Esophagus muscularis mucosa (tissue), 4 donors: Measurements from ENCODE around the gene KCNJ15. TPM values are rescaled to one million over a fixed set of nuclear protein-coding genes. Genes with fewer than 3 reads are reported as not detected.
A peak's percentile ranks its signal among the peaks of the same experiment; 100 is the strongest.

Experiments
- DNase-seq: peaks from one replicate; pipeline ENCODE4 v3.0.0-alpha.2; 2017; ENCODE audit errors: extremely low spot score
- H3K27ac ChIP-seq, 4 donors: fragments of 200-600 bp; sonication (generic); replicated peaks in 1 of 4; 1 replicate in 3 of 4; 2 replicates in 1 of 4; pipeline ENCODE4 v1.5.1; 2016 to 2019; ENCODE audit warnings: mild to moderate bottlenecking in 1 of 4
- H3K27me3 ChIP-seq, 4 donors: fragments of 200-600 bp; sonication (generic); one replicate each; pipeline versions ENCODE4 v1.5.1 to v1.6.0; 2016 to 2019
- H3K36me3 ChIP-seq, 4 donors: fragments of 200-600 bp; sonication (generic); one replicate each; pipeline ENCODE4 v1.5.1; 2016 to 2019
- H3K4me1 ChIP-seq, 4 donors: fragments of 200-600 bp; sonication (generic); one replicate each; pipeline ENCODE4 v1.5.1; 2016 to 2019
- H3K4me3 ChIP-seq, 4 donors: fragments of 200-600 bp; sonication (generic); 1 replicate in 2 of 4; 2 replicates in 2 of 4; pipeline ENCODE4 v1.5.1; 2016 to 2019; ENCODE audit warnings: mild to moderate bottlenecking in 4 of 4, moderate library complexity in 1 of 4
- H3K9me3 ChIP-seq, 4 donors: fragments of 200-600 bp; sonication (generic); 1 replicate in 3 of 4; 2 replicates in 1 of 4; pipeline ENCODE4 v1.5.1; 2016 to 2019
- CTCF ChIP-seq, 3 experiments: fragments of 200-600 bp in 2 of 3; fragments of 450-650 bp in 1 of 3; sonication (generic) in 2 of 3; IDR thresholded peaks; one replicate each; pipeline ENCODE4 v1.5.1; 2017 to 2019; ENCODE audit warnings: antibody characterized with exemption in 3 of 3, mild to moderate bottlenecking in 2 of 3, moderate library complexity in 1 of 3
- EP300 ChIP-seq: sonication (generic); formaldehyde crosslinking; IDR thresholded peaks from one replicate; pipeline ENCODE4 v1.6.1; 2017; ENCODE audit warnings: antibody characterized with exemption
- POLR2A ChIP-seq: fragments of 450-650 bp; IDR thresholded peaks from one replicate; pipeline ENCODE4 v1.6.1; 2017; ENCODE audit warnings: antibody characterized with exemption, moderate library complexity, mild to moderate bottlenecking, low read depth
- POLR2AphosphoS5 ChIP-seq, 2 donors: sonication (generic); formaldehyde crosslinking; IDR thresholded peaks; one replicate each; pipeline ENCODE4 v1.6.1; 2017; ENCODE audit warnings: antibody characterized with exemption in 2 of 2
- WGBS: methylation state at CpG from one replicate; pipeline ENCODE4 v1.1.5; 2018; 5-methylcytosine and 5-hydroxymethylcytosine counted together
- intact Hi-C: fragments of 100-400 bp; cut with DNase I; formaldehyde crosslinking; loops from one replicate; pipeline ENCODE4 v1.15.1; 2023
- total RNA-seq, 4 donors: library from RNA; depleted of rRNA; stranded (reverse); fragments of >200 nt; gene quantifications; one replicate each; pipeline versions ENCODE4 v1.1.0 to v1.2.1, GENCODE V29; 2016

Gene KCNJ15
- total RNA-seq, result 1 to 10 TPM in 2 of 4 donors, not detected in 2; 1.2 to 1.6 TPM

- intact Hi-C loops, result no loop called here
- Histone ChIP-seq H3K4me1 (no peaks in the 10 kb centered on the region), H3K27me3 (peaks cover 0 to 34% (median 0%) of the 10 kb centered on the region in 4 donors), H3K27ac (no peak within 1 kb of the TSS), H3K36me3 (no peaks in the 10 kb centered on the region), H3K9me3 (no peaks in the 10 kb centered on the region), H3K4me3 (no peak within 1 kb of the TSS)
- 77% methylated on average over 5 of the region's 5 CpGs for WGBS
- DNase-seq, result no peak
- TF ChIP-seq POLR2AphosphoS5 (IDR thresholded peaks at IDR 0.05) (no peak), EP300 (no peak), CTCF (IDR thresholded peaks at IDR 0.05) (no peak), POLR2A (no peak)
Observed at GRCh38 chr21:38256599-38257302, at the start of gene KCNJ15. TSS of gene KCNJ15 (plus strand) at chr21:38256991. CDS start at chr21:38299262, 42,271 bp downstream.

GRCh38 chr21:38208118-38208517, 48.7 kb upstream of the KCNJ15 start:
- H3K27me3 ChIP-seq, result peaks cover 0 to 27% (median 0%) of the 10 kb centered on the region in 4 donors
- intact Hi-C loops, result no loop called here
- 60% methylated on average over 6 of the region's 6 CpGs for WGBS
- no peak overlapping the region for H3K27ac ChIP-seq
- H3K4me3 ChIP-seq, result no peak overlapping the region
- DNase-seq, result no peak
- H3K4me1 ChIP-seq, result no peaks in the 10 kb centered on the region
- peaks cover 0 to 9% (median 0%) of the 10 kb centered on the region in 4 donors for H3K9me3 ChIP-seq
- H3K36me3 ChIP-seq, result no peaks in the 10 kb centered on the region
- TF ChIP-seq POLR2AphosphoS5 (IDR thresholded peaks at IDR 0.05) (no peak), EP300 (no peak), POLR2A (no peak), CTCF (IDR thresholded peaks at IDR 0.05) (no peak)

GRCh38 chr21:38211321-38211720, 45.5 kb upstream of the KCNJ15 start:
- WGBS, result 74% methylated on average over 3 of the region's 3 CpGs
- Histone ChIP-seq H3K4me3 (no peak overlapping the region), H3K27me3 (peaks cover 0 to 20% (median 0%) of the 10 kb centered on the region in 4 donors), H3K4me1 (no peaks in the 10 kb centered on the region), H3K9me3 (peaks cover 0 to 9% (median 0%) of the 10 kb centered on the region in 4 donors), H3K27ac (no peak overlapping the region), H3K36me3 (no peaks in the 10 kb centered on the region)
- intact Hi-C loops, result no loop called here
- TF ChIP-seq POLR2AphosphoS5 (IDR thresholded peaks at IDR 0.05) (no peak), EP300 (no peak), POLR2A (no peak), CTCF (IDR thresholded peaks at IDR 0.05) (no peak)
- peak; percentile 29 for DNase-seq

GRCh38 chr21:38212706-38213105, 44.1 kb upstream of the KCNJ15 start:
- H3K4me3 ChIP-seq, result no peak overlapping the region
- H3K27ac ChIP-seq, result no peak overlapping the region
- no peak for DNase-seq
- no peaks in the 10 kb centered on the region for H3K36me3 ChIP-seq
- peaks cover 0 to 9% (median 0%) of the 10 kb centered on the region in 4 donors for H3K9me3 ChIP-seq
- H3K4me1 ChIP-seq, result no peaks in the 10 kb centered on the region
- no peak for TF ChIP-seq POLR2A
- peaks cover 0 to 19% (median 0%) of the 10 kb centered on the region in 4 donors for H3K27me3 ChIP-seq
- WGBS, result 62% methylated on average over 6 of the region's 6 CpGs
- intact Hi-C loops, result no loop called here

GRCh38 chr21:38219049-38219628, 37.7 kb upstream of the KCNJ15 start:
- no peak overlapping the region for H3K4me3 ChIP-seq
- WGBS, result 4% methylated on average over 7 of the region's 7 CpGs
- no peaks in the 10 kb centered on the region for H3K27me3 ChIP-seq
- peak; percentile 93 for DNase-seq
- intact Hi-C loops, result no loop called here
- H3K36me3 ChIP-seq, result no peaks in the 10 kb centered on the region
- peaks cover 0 to 17% (median 6%) of the 10 kb centered on the region in 4 donors for H3K9me3 ChIP-seq
- no peaks in the 10 kb centered on the region for H3K4me1 ChIP-seq
- TF ChIP-seq POLR2A (no peak), EP300 (no peak), POLR2AphosphoS5 (IDR thresholded peaks at IDR 0.05) (no peak), CTCF (IDR thresholded peaks at IDR 0.05) (peak; percentile 89 to 96 (median 89))
- H3K27ac ChIP-seq, result no peak overlapping the region
